PC-9 (cell line): ENCODE results near the gene SEMA7A. TPM values are rescaled to one million over a fixed set of nuclear protein-coding genes. Genes with fewer than 3 reads are reported as not detected.

ENCODE experiments used
- BruUV-seq: library from RNA; stranded (reverse); fragments of 400-500 nt; replicated peaks from 2 replicates; lab custom pipeline; 2021; lab: Mats Ljungman, UMichigan
- CTCF ChIA-PET: fragments of 300-600 bp; sonication (Branson Sonifier 250); formaldehyde crosslinking; loops from one replicate; lab custom pipeline; 2022; ENCODE audit warnings: antibody characterized with exemption; lab: Charles Lee
- POLR2A ChIA-PET: fragments of 300-600 bp; sonication (Branson Sonifier 250); formaldehyde crosslinking; loops from one replicate; lab custom pipeline; 2022; ENCODE audit warnings: antibody characterized with exemption; ENCODE audit not compliant: unreplicated experiment; lab: Charles Lee
- DNase-seq, 2 experiments: peaks; one replicate each; pipeline versions ENCODE4 v3.0.0 to v3.0.0-alpha.2; 2015 to 2022; ENCODE audit warnings: mixed read lengths in 1 of 2
- H2AFZ ChIP-seq: fragments of 200-600 bp; sonication (generic); 2 replicates; pipeline ENCODE4 v1.8.1; 2017; ENCODE audit warnings: antibody characterized with exemption
- H3F3A ChIP-seq: fragments of 200-600 bp; sonication (generic); 2 replicates; pipeline ENCODE4 v1.8.1; 2017; ENCODE audit warnings: antibody characterized with exemption, mild to moderate bottlenecking, low read depth; ENCODE audit not compliant: insufficient read depth
- H3K27ac ChIP-seq: fragments of 200-600 bp; sonication (generic); 2 replicates; pipeline ENCODE4 v1.6.1; 2016; ENCODE audit warnings: mixed run types
- H3K27me3 ChIP-seq: fragments of 200-600 bp; sonication (generic); 2 replicates; pipeline ENCODE4 v1.6.1; 2016; ENCODE audit warnings: low read depth, mixed run types; ENCODE audit not compliant: insufficient read depth
- H3K36me3 ChIP-seq: fragments of 200-600 bp; sonication (generic); 2 replicates; pipeline ENCODE4 v1.6.1; 2016; ENCODE audit warnings: low read depth, mixed run types
- H3K4me1 ChIP-seq: fragments of 200-600 bp; sonication (generic); replicated peaks from 2 replicates; pipeline ENCODE4 v1.6.1; 2016; ENCODE audit warnings: mixed run types; ENCODE audit not compliant: insufficient read depth
- H3K4me2 ChIP-seq: fragments of 200-600 bp; sonication (generic); 2 replicates; pipeline ENCODE4 v1.6.1; 2017; ENCODE audit warnings: mixed run types
- H3K4me3 ChIP-seq: fragments of 200-600 bp; sonication (generic); 2 replicates; pipeline ENCODE4 v1.6.1; 2016; ENCODE audit warnings: mixed run types
- H3K79me2 ChIP-seq: fragments of 200-600 bp; sonication (generic); 2 replicates; pipeline ENCODE4 v1.6.1; 2017; ENCODE audit warnings: low read depth, mixed run types
- H3K9me2 ChIP-seq: fragments of 200-600 bp; sonication (generic); 2 replicates; pipeline ENCODE4 v1.8.1; 2017; ENCODE audit warnings: mild to moderate bottlenecking; ENCODE audit not compliant: insufficient read depth
- H3K9me3 ChIP-seq: fragments of 200-600 bp; sonication (generic); 2 replicates; pipeline ENCODE4 v1.8.1; 2016; ENCODE audit warnings: low read depth; ENCODE audit not compliant: insufficient read depth
- H4K20me1 ChIP-seq: fragments of 200-600 bp; sonication (generic); 2 replicates; pipeline ENCODE4 v1.8.1; 2017; ENCODE audit not compliant: insufficient read depth
- CTCF ChIP-seq: fragments of 200-600 bp; sonication (generic); conservative IDR thresholded peaks from 2 replicates; pipeline ENCODE4 v1.6.1; 2017; ENCODE audit warnings: mixed run types, antibody characterized with exemption, mild to moderate bottlenecking, moderate library complexity
- EZH2 ChIP-seq: fragments of 200-600 bp; sonication (generic); IDR thresholded peaks from 2 replicates; pipeline ENCODE4 v1.8.0; 2017; ENCODE audit warnings: antibody characterized with exemption, low read depth
- intact Hi-C: fragments of 100-400 bp; cut with micrococcal nuclease; formaldehyde crosslinking; loops from one replicate; pipeline ENCODE4 v1.10.0; 2022; ENCODE audit not compliant: unreplicated experiment
- total RNA-seq: library from RNA; stranded (reverse); gene quantifications from 2 replicates; pipeline ENCODE4 v1.2.3, GENCODE V29; 2021

SEMA7A gene
- total RNA-seq, 1 experiment from 2014 or later = 8.3 TPM

DNA sequence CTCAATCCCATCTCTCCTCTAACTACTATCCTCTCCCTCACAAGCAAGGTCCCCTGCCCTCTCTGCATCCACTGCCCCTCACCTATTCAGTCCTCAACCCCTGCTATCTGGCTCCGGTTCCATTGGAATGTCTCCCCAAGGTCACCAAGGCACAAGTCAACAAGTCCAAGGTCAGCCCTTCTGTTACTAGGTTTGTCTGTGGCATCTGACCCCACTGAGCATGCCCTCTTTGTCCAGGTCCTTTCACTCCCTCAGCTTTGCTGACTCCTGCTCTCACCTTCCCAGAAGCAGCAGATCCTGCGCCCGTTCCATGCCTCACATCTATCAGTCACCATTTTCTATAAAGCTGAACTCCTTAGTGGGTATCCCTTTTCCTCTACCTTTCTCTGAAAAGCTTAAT lies 8.3 kb upstream of the SEMA7A start:
- no TSS peak for BruUV-seq
- H3F3A ChIP-seq = no peaks in the 10 kb centered on the region
- POLR2A ChIA-PET = no interaction called here
- H3K4me1 ChIP-seq = no peaks in the 10 kb centered on the region
- H3K9me2 ChIP-seq = no peaks in the 10 kb centered on the region
- H3K27me3 ChIP-seq = no peaks in the 10 kb centered on the region
- intact Hi-C loops = no loop called here
- H2AFZ ChIP-seq = no peak overlapping the region
- H4K20me1 ChIP-seq = no peaks in the 10 kb centered on the region
- H3K4me2 ChIP-seq = no peak overlapping the region
- TF ChIP-seq CTCF (no peak), EZH2 (no peak)
- no peak overlapping the region for H3K4me3 ChIP-seq
- DNase-seq = no peak
- no peaks in the 10 kb centered on the region for H3K36me3 ChIP-seq
- no peaks in the 10 kb centered on the region for H3K9me3 ChIP-seq
- CTCF ChIA-PET = no interaction called here
- no peak overlapping the region for H3K27ac ChIP-seq
- no peaks in the 10 kb centered on the region for H3K79me2 ChIP-seq

GRCh38 chr15:74441248-74441941 lies 7.6 kb upstream of the SEMA7A start:
- no peak for DNase-seq
- no peak overlapping the region for H3K4me3 ChIP-seq
- H4K20me1 ChIP-seq = no peaks in the 10 kb centered on the region
- no peaks in the 10 kb centered on the region for H3K9me3 ChIP-seq
- intact Hi-C loops = no loop called here
- no peaks in the 10 kb centered on the region for H3K27me3 ChIP-seq
- BruUV-seq = no TSS peak
- no peak overlapping the region for H2AFZ ChIP-seq
- H3K79me2 ChIP-seq = no peaks in the 10 kb centered on the region
- TF ChIP-seq EZH2 (no peak), CTCF (no peak)
- no peak overlapping the region for H3K27ac ChIP-seq
- H3F3A ChIP-seq = no peaks in the 10 kb centered on the region
- no peak overlapping the region for H3K4me2 ChIP-seq
- H3K4me1 ChIP-seq = no peaks in the 10 kb centered on the region
- CTCF ChIA-PET = interaction anchor here (0.7 kb wide), 1 partner anchor 549 kb away, joined by 3 read pairs; no protein-coding TSS in a partner anchor
- H3K9me2 ChIP-seq = no peaks in the 10 kb centered on the region
- no peaks in the 10 kb centered on the region for H3K36me3 ChIP-seq
- POLR2A ChIA-PET = no interaction called here

GRCh38 chr15:74438721-74439316 lies 5.1 kb upstream of the SEMA7A start:
- Histone ChIP-seq H3K4me2 (no peak overlapping the region), H3K4me1 (0 out of 2 replicates have a peak, but pooled peaks cover 6% of the 10 kb centered on the region), H3K4me3 (no peak overlapping the region), H3F3A (no peaks in the 10 kb centered on the region), H3K79me2 (no peaks in the 10 kb centered on the region), H3K9me2 (no peaks in the 10 kb centered on the region), H3K36me3 (no peaks in the 10 kb centered on the region), H3K27ac (no peak overlapping the region), H2AFZ (no peak overlapping the region), H3K27me3 (no peaks in the 10 kb centered on the region), H3K9me3 (no peaks in the 10 kb centered on the region), H4K20me1 (no peaks in the 10 kb centered on the region)
- ChIA-PET POLR2A (interaction anchor here (0.6 to 0.8 kb wide), 2 partner anchors 42 to 50 kb away, joined by 3 read pairs; no protein-coding TSS in a partner anchor), CTCF (interaction anchor here (0.6 to 1.1 kb wide), 4 partner anchors 9 to 60 kb away, joined by 4 to 5 read pairs (median 4); no protein-coding TSS in a partner anchor)
- intact Hi-C loops = loop anchor here (1.0 to 2.0 kb wide), 3 partner anchors 57 to 193 kb away; no protein-coding TSS in a partner anchor
- TF ChIP-seq CTCF (peak; percentile 87), EZH2 (no peak)
- no TSS peak for BruUV-seq
- peak; percentile 66 to 78 for DNase-seq
